ENCODE measurements around the gene AP1B1. TPM values are rescaled to one million over a fixed set of nuclear protein-coding genes. Genes with fewer than 3 reads are reported as not detected.
A peak's percentile ranks its signal among the peaks of the same experiment; 100 is the strongest.

Gene AP1B1
- polyA plus RNA-seq, 1 donor from 2014 or later, result 43.8 TPM

DNA sequence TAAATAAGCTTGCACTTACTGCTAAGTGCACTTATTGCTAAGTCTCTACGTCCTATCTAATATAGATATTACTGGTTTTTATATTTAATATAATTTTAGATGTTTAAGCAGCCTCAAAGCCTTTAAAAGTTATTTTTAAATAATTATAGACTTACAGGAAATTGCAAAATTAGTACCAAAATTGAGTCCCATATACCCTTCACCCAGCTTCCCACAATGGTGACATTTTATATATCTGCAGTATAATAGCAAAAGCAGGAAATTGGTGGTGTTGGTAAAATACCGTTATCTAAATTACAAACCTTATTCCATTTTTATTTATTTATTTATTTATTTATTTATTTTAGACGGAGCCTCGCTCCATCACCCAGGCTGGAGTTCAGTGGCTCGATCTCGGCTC, 1.9 kb upstream of the AP1B1 start:
- no peaks in the 10 kb centered on the region for H3K9me3 ChIP-seq (ENCODE audit: low read length)
- no peak overlapping the region for H3K9ac ChIP-seq (ENCODE audit: low read length)
- no peaks in the 10 kb centered on the region for H3F3A ChIP-seq (ENCODE audit: insufficient read depth, low read length, poor library complexity, severe bottlenecking)
- H3K36me3 ChIP-seq (ENCODE audit: insufficient read depth, low read length), result no peaks in the 10 kb centered on the region
- H4K20me1 ChIP-seq (ENCODE audit: insufficient read depth), result no peaks in the 10 kb centered on the region
- no peaks in the 10 kb centered on the region for H3K27me3 ChIP-seq (ENCODE audit: insufficient read depth, low read depth, low read length)
- H3K27ac ChIP-seq (ENCODE audit: low read length), result no peak overlapping the region
- H3K4me3 ChIP-seq (ENCODE audit: low read length), result no peak overlapping the region
- peaks cover 18% of the 10 kb centered on the region for H3K79me2 ChIP-seq (replicated peaks; ENCODE audit: insufficient read depth, low read length)
- no peak overlapping the region for H3K4me2 ChIP-seq (ENCODE audit: low read length)
- no peaks in the 10 kb centered on the region for H3K9me2 ChIP-seq (ENCODE audit: insufficient read depth, low read length)
- TF ChIP-seq TAF1 (IDR thresholded peaks at IDR 0.05; ENCODE audit: low read depth), result no peak
- TF ChIP-seq RAD21 (conservative IDR thresholded peaks at IDR 0.05), result no peak
- TF ChIP-seq POLR2AphosphoS5 (IDR thresholded peaks at IDR 0.05), result no peak
- no peak for TF ChIP-seq EZH2 (IDR thresholded peaks at IDR 0.05; ENCODE audit: borderline replicate concordance, insufficient read depth, low read length, poor library complexity, severe bottlenecking)
- TF ChIP-seq MXI1 (conservative IDR thresholded peaks at IDR 0.05; ENCODE audit: poor library complexity, severe bottlenecking), result no peak
- no peak for TF ChIP-seq CTCF (IDR thresholded peaks at IDR 0.05; ENCODE audit: poor library complexity, severe bottlenecking)
- no peak for TF ChIP-seq REST (IDR thresholded peaks at IDR 0.05; ENCODE audit: borderline replicate concordance)
- no peak for TF ChIP-seq EP300 (conservative IDR thresholded peaks at IDR 0.05; ENCODE audit: poor library complexity, severe bottlenecking)
- TF ChIP-seq SMC3 (conservative IDR thresholded peaks at IDR 0.05; ENCODE audit: poor library complexity), result no peak
- no peak overlapping the region for H2AFZ ChIP-seq (ENCODE audit: low read depth, low read length)

- Histone ChIP-seq H3K9me3 (ENCODE audit: low read length) (no peaks in the 10 kb centered on the region), H3K27me3 (ENCODE audit: insufficient read depth, low read depth, low read length) (no peaks in the 10 kb centered on the region), H4K20me1 (ENCODE audit: insufficient read depth) (no peaks in the 10 kb centered on the region), H3K27ac (ENCODE audit: low read length) (peak overlapping the region; percentile 46), H3K4me2 (ENCODE audit: low read length) (no peak overlapping the region), H2AFZ (ENCODE audit: low read depth, low read length) (peak overlapping the region; percentile 77), H3K36me3 (ENCODE audit: insufficient read depth, low read length) (no peaks in the 10 kb centered on the region), H3K9me2 (ENCODE audit: insufficient read depth, low read length) (no peaks in the 10 kb centered on the region), H3K79me2 (replicated peaks; ENCODE audit: insufficient read depth, low read length) (peaks cover 18% of the 10 kb centered on the region), H3K4me3 (ENCODE audit: low read length) (peak overlapping the region; percentile 88), H3K9ac (ENCODE audit: low read length) (peak overlapping the region; percentile 83), H3F3A (ENCODE audit: insufficient read depth, low read length, poor library complexity, severe bottlenecking) (no peaks in the 10 kb centered on the region)
- TF ChIP-seq CTCF (IDR thresholded peaks at IDR 0.05; ENCODE audit: poor library complexity, severe bottlenecking), result no peak
- TF ChIP-seq EZH2 (IDR thresholded peaks at IDR 0.05; ENCODE audit: borderline replicate concordance, insufficient read depth, low read length, poor library complexity, severe bottlenecking), result no peak
- TF ChIP-seq SMC3 (conservative IDR thresholded peaks at IDR 0.05; ENCODE audit: poor library complexity), result no peak
- no peak for TF ChIP-seq POLR2AphosphoS5 (IDR thresholded peaks at IDR 0.05)
- TF ChIP-seq REST (IDR thresholded peaks at IDR 0.05; ENCODE audit: borderline replicate concordance), result no peak
- no peak for TF ChIP-seq RAD21 (conservative IDR thresholded peaks at IDR 0.05)
- no peak for TF ChIP-seq MXI1 (conservative IDR thresholded peaks at IDR 0.05; ENCODE audit: poor library complexity, severe bottlenecking)
- no peak for TF ChIP-seq TAF1 (IDR thresholded peaks at IDR 0.05; ENCODE audit: low read depth)
- no peak for TF ChIP-seq EP300 (conservative IDR thresholded peaks at IDR 0.05; ENCODE audit: poor library complexity, severe bottlenecking)
These were observed 355 bp upstream of the AP1B1 start for GRCh38 chr22:29388759-29389090.
